ENCODE results near the gene YJEFN3.

The YJEFN3 gene

DNA sequence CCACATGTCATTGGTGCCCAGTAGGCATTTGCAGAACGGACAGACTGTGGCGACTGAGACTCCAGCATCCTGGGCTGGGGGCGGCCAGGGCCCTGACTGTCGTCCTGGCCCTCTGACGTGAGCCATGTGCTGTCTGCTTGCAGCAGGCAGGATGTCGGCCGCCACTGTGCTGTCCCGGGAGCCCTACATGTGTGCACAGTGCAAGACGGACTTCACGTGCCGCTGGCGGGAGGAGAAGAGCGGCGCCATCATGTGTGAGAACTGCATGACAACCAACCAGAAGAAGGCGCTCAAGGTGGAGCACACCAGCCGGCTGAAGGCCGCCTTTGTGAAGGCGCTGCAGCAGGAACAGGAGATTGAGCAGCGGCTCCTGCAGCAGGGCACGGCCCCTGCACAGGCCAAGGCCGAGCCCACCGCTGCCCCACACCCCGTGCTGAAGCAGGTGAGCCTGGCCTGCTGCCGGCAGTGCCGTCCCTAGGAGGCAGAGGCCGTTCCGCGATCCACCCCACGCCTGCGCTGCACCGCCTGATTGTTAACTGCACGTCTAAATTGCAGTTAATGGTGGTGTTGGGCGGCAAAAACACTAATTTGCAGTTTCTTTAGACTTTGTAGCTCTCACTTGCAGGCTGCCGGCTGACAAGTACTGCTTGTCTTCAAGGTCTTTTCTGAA is 27.6 kb upstream of the YJEFN3 start:
- no peaks in the 10 kb centered on the region for H3K9me3 ChIP-seq (ENCODE audit: control insufficient read depth in 1 of 2, low read length in 2 of 2)
- H3K27ac ChIP-seq (ENCODE audit: low read length): no peak overlapping the region
- H3K36me3 ChIP-seq (ENCODE audit: control insufficient read depth in 1 of 2, insufficient read depth in 2 of 2, low read length in 2 of 2): peaks cover 39 to 86% of the 10 kb centered on the region in 2 donors

DNA sequence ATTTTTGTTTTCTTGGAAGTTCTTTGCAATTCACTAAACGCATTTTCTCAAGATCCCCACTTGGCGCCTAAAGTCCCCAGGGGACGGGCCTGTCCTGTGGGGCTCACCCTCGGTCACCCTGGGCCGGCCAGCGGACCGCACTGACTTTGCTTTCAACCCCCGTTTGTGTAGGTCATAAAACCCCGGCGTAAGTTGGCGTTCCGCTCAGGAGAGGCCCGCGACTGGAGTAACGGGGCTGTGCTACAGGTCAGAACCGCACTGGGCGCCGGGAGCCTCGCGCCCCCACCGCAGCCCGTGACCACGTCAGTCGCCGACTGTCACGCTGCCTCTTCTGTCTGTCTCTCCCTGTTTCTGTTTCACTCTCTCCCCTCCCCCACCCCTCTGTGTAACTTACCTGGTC is 26.9 kb upstream of the YJEFN3 start:
- H3K27ac ChIP-seq (ENCODE audit: low read length): no peak overlapping the region
- peaks cover 33 to 86% of the 10 kb centered on the region in 2 donors for H3K36me3 ChIP-seq (ENCODE audit: control insufficient read depth in 1 of 2, insufficient read depth in 2 of 2, low read length in 2 of 2)
- no peak overlapping the region for H3K4me3 ChIP-seq (ENCODE audit: low read depth in 1 of 2, low read length in 2 of 2)
- no peaks in the 10 kb centered on the region for H3K4me1 ChIP-seq (ENCODE audit: control insufficient read depth in 1 of 2, insufficient read depth in 2 of 2, low read length in 2 of 2)
- no peaks in the 10 kb centered on the region for H3K9me3 ChIP-seq (ENCODE audit: control insufficient read depth in 1 of 2, low read length in 2 of 2)
- H3K27me3 ChIP-seq (ENCODE audit: low read depth, low read length): no peaks in the 10 kb centered on the region

More for the DNA sequence above, 27.6 kb upstream of the YJEFN3 start:
- H3K4me3 ChIP-seq (ENCODE audit: low read depth in 1 of 2, low read length in 2 of 2): no peak overlapping the region
- no peaks in the 10 kb centered on the region for H3K27me3 ChIP-seq (ENCODE audit: low read depth, low read length)
- H3K4me1 ChIP-seq (ENCODE audit: control insufficient read depth in 1 of 2, insufficient read depth in 2 of 2, low read length in 2 of 2): no peaks in the 10 kb centered on the region

DNA sequence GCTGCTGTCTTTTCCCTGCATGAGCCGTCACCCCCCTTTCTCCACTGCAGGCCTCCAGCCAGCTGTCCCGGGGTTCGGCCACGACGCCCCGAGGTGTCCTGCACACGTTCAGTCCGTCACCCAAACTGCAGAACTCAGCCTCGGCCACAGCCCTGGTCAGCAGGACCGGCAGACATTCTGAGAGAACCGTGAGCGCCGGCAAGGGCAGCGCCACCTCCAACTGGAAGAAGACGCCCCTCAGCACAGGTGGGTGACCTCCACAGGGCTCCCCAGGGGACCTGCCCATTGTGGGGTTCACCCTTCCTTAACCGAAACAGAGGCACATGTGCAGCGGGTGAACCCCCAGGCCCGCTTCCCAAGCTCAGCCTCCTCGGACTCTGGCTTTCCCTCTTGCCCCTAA is 26.4 kb upstream of the YJEFN3 start:
- Histone ChIP-seq H3K27ac (ENCODE audit: low read length) (no peak overlapping the region), H3K4me3 (ENCODE audit: low read depth in 1 of 2, low read length in 2 of 2) (no peak overlapping the region), H3K27me3 (ENCODE audit: low read depth, low read length) (no peaks in the 10 kb centered on the region), H3K9me3 (ENCODE audit: control insufficient read depth in 1 of 2, low read length in 2 of 2) (no peaks in the 10 kb centered on the region), H3K4me1 (ENCODE audit: control insufficient read depth in 1 of 2, insufficient read depth in 2 of 2, low read length in 2 of 2) (no peaks in the 10 kb centered on the region), H3K36me3 (ENCODE audit: control insufficient read depth in 1 of 2, insufficient read depth in 2 of 2, low read length in 2 of 2) (peaks cover 35 to 86% of the 10 kb centered on the region in 2 donors)

DNA sequence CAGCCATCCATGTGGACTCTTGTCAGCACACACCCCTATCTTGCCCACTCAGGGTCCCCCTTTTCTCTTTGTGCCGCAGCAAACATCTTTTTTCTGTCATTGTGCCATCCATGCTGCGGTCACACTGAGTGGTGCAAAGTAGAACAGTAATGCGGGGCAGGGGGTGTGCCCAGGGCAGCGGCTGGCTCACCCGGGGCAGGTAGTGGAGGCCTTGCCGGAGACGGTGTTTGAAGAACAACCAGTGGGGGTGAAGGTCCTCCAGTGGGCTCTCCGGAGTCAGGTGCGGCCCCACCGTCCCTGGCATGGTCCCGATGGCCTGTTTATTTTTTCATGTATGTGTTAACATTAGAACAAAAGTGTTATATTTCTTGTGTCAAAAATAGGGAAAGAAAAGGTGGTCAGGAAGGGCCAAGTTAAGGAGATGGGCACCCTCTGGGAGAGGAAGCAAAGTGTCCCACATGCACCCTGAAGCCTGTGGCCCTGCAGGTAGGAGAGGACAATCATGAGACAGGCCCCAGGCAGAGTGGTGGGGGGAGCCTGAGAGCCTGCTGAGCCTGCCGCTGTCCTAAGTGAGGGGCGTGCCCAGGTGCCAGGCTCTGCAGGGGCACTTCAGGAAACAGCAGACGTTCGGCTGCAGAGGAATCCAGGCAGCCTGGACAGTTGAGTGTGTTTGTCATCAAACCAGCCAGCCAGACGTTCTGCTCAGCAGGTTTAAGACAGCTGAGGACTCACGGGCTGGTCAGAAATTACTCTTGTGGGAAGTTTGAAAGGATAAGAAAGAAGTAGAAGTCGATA is 25.7 kb upstream of the YJEFN3 start:
- H3K4me1 ChIP-seq (ENCODE audit: control insufficient read depth in 1 of 2, insufficient read depth in 2 of 2, low read length in 2 of 2): no peaks in the 10 kb centered on the region
- no peaks in the 10 kb centered on the region for H3K27me3 ChIP-seq (ENCODE audit: low read depth, low read length)
- H3K36me3 ChIP-seq (ENCODE audit: control insufficient read depth in 1 of 2, insufficient read depth in 2 of 2, low read length in 2 of 2): peaks cover 40 to 86% of the 10 kb centered on the region in 2 donors
- H3K27ac ChIP-seq (ENCODE audit: low read length): no peak overlapping the region
- H3K4me3 ChIP-seq (ENCODE audit: low read depth in 1 of 2, low read length in 2 of 2): no peak overlapping the region
- H3K9me3 ChIP-seq (ENCODE audit: control insufficient read depth in 1 of 2, low read length in 2 of 2): no peaks in the 10 kb centered on the region

DNA sequence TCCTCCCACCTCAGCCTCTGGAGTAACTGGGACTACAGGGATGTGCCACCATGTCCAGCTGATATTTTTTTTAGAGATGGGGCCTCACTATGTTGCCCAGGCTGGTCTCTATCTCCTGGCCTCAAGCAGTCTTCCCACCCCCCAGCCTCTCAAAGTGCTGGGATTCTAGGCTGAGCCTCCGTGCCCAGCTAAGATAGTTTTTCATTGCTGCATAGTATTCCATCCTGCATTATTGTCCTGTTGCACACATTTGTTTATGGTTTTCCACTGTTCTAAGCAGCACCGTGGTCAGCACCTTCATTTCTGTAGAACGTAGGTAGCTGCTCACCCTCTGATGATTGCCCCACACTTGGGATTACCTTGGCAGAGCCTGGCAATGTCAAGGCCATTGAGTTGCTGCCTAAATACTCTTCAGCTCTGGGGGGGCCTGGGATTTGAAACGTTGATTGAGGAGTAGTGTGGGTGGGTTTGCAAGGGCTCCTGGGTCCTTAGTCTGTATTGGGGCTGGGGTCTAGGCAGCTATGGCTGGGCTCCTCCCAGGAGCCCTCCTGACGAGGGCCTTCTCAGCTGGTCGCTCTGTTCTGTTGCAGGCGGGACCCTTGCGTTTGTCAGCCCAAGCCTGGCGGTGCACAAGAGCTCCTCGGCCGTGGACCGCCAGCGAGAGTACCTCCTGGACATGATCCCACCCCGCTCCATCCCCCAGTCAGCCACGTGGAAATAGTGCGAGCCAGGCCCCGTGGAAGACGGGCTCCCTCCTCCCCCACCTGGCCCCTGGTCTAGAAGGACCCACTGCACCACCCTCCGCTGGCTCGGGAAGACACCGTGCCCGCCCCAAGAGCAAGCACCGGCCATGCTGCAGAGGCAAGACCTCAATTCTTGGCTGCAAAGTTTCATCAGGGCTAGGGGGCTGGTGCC is 23.7 kb upstream of the YJEFN3 start:
- Histone ChIP-seq H3K4me1 (ENCODE audit: control insufficient read depth in 1 of 2, insufficient read depth in 2 of 2, low read length in 2 of 2) (no peaks in the 10 kb centered on the region), H3K36me3 (ENCODE audit: control insufficient read depth in 1 of 2, insufficient read depth in 2 of 2, low read length in 2 of 2) (peaks cover 38 to 68% of the 10 kb centered on the region in 2 donors), H3K27me3 (ENCODE audit: low read depth, low read length) (no peaks in the 10 kb centered on the region), H3K4me3 (ENCODE audit: low read depth in 1 of 2, low read length in 2 of 2) (no peak overlapping the region), H3K27ac (ENCODE audit: low read length) (no peak overlapping the region), H3K9me3 (ENCODE audit: control insufficient read depth in 1 of 2, low read length in 2 of 2) (no peaks in the 10 kb centered on the region)

DNA sequence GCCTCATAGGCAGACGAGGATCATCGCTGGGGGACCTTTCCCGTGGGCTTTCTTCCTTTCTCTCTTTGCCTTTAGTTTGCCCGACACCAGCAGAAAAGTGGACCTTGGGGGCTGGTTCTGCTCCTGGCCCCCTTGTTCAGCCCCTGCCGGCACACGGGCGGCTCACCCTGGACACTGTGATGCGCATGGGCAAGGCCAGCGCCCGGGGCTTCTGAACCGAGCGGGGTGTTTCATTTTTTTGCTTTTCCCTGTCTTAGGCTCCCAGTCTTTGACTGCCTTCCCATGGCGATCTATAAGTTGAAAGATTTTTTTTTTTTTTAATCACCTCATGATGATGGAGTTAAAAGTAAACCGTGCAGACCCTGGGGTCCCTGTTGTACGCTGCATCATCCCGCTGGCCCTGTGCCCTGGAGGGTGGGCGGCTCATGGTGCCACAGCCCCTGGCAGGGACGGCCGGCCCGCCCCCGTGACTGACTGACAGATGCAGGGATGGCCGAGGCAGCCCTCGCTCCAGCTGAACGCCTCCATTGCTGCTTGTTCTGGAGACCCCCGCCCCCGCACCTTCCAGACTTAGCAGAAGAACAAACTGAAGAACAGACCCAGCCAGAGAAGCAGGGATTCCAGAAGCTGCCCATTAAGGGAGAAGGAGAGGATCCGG is 22.9 kb upstream of the YJEFN3 start:
- Histone ChIP-seq H3K4me1 (ENCODE audit: control insufficient read depth in 1 of 2, insufficient read depth in 2 of 2, low read length in 2 of 2) (no peaks in the 10 kb centered on the region), H3K9me3 (ENCODE audit: control insufficient read depth in 1 of 2, low read length in 2 of 2) (no peaks in the 10 kb centered on the region), H3K36me3 (ENCODE audit: control insufficient read depth in 1 of 2, insufficient read depth in 2 of 2, low read length in 2 of 2) (peaks cover 31 to 60% of the 10 kb centered on the region in 2 donors), H3K27me3 (ENCODE audit: low read depth, low read length) (no peaks in the 10 kb centered on the region), H3K27ac (ENCODE audit: low read length) (no peak overlapping the region), H3K4me3 (ENCODE audit: low read depth in 1 of 2, low read length in 2 of 2) (no peak overlapping the region)

DNA sequence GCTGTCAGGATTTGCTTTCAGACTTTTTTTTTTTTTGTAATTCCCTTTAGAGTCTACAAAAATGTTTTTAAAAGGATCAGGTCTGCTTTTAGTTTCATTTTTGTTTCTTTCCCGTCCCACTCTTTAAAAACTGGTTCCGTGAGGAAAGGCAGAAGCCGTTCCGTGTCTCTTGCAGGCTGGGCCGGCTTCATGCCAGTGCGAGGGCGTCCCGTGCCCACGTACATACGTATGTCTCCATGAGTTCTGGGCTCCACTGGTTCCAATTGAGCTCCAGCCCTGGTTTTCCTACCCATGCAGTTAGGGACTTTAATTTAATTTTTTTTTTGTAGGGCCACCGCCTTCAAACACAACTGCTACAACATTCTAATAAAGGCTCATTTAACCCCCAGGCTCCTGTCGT is 22.1 kb upstream of the YJEFN3 start:
- H3K36me3 ChIP-seq (ENCODE audit: control insufficient read depth in 1 of 2, insufficient read depth in 2 of 2, low read length in 2 of 2): peaks cover 27 to 52% of the 10 kb centered on the region in 2 donors
- no peaks in the 10 kb centered on the region for H3K9me3 ChIP-seq (ENCODE audit: control insufficient read depth in 1 of 2, low read length in 2 of 2)
- no peak overlapping the region for H3K4me3 ChIP-seq (ENCODE audit: low read depth in 1 of 2, low read length in 2 of 2)
- H3K4me1 ChIP-seq (ENCODE audit: control insufficient read depth in 1 of 2, insufficient read depth in 2 of 2, low read length in 2 of 2): no peaks in the 10 kb centered on the region
- H3K27ac ChIP-seq (ENCODE audit: low read length): no peak overlapping the region
- no peaks in the 10 kb centered on the region for H3K27me3 ChIP-seq (ENCODE audit: low read depth, low read length)

DNA sequence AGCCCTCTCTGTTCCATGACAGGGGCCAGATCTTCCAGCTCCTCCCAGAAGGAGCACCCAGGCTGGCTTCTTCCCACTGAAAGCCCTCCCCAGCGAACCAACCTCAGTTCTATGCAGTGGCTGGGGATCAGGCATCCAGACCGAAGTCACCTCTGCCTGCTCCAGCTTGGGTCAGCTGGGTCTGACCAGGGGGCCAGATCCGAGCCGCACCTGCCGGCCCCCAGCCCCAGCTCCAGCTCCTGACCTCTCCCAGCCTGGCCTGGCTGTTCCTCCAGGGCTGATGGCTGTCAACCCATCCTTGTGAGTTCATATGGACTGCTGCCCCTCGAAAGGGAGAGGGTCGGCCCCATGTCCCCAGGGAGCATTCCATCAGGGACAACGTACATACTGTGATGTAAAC is 21.4 kb upstream of the YJEFN3 start:
- H3K36me3 ChIP-seq (ENCODE audit: control insufficient read depth in 1 of 2, insufficient read depth in 2 of 2, low read length in 2 of 2): peaks cover 20 to 44% of the 10 kb centered on the region in 2 donors
- H3K27me3 ChIP-seq (ENCODE audit: low read depth, low read length): no peaks in the 10 kb centered on the region
- H3K27ac ChIP-seq (ENCODE audit: low read length): no peak overlapping the region
- H3K4me1 ChIP-seq (ENCODE audit: control insufficient read depth in 1 of 2, insufficient read depth in 2 of 2, low read length in 2 of 2): no peaks in the 10 kb centered on the region
- no peaks in the 10 kb centered on the region for H3K9me3 ChIP-seq (ENCODE audit: control insufficient read depth in 1 of 2, low read length in 2 of 2)
- no peak overlapping the region for H3K4me3 ChIP-seq (ENCODE audit: low read depth in 1 of 2, low read length in 2 of 2)

DNA sequence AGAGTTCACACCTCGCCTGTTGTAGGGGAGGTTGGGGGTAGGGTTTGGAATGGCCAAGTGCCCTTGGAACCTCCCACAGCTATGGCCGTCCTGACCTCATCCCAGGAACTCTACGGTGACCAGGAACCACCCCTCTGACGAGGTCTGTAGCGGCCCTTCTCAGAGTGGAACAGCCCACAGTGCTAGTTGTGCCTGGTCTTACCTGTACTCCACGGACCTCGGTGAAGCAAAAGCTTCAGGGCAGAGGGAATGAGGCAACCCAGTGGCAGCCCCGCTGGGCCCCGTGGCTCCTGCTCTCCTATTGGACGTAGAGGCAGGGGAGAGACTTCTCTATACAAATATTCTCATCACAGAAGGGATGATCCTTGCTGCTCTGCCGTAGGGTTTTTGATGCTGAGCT is 20.5 kb upstream of the YJEFN3 start:
- Histone ChIP-seq H3K27ac (ENCODE audit: low read length) (no peak overlapping the region), H3K36me3 (ENCODE audit: control insufficient read depth in 1 of 2, insufficient read depth in 2 of 2, low read length in 2 of 2) (peaks cover 14 to 36% of the 10 kb centered on the region in 2 donors), H3K4me3 (ENCODE audit: low read depth in 1 of 2, low read length in 2 of 2) (no peak overlapping the region), H3K4me1 (ENCODE audit: control insufficient read depth in 1 of 2, insufficient read depth in 2 of 2, low read length in 2 of 2) (no peaks in the 10 kb centered on the region), H3K27me3 (ENCODE audit: low read depth, low read length) (no peaks in the 10 kb centered on the region), H3K9me3 (ENCODE audit: control insufficient read depth in 1 of 2, low read length in 2 of 2) (no peaks in the 10 kb centered on the region)

DNA sequence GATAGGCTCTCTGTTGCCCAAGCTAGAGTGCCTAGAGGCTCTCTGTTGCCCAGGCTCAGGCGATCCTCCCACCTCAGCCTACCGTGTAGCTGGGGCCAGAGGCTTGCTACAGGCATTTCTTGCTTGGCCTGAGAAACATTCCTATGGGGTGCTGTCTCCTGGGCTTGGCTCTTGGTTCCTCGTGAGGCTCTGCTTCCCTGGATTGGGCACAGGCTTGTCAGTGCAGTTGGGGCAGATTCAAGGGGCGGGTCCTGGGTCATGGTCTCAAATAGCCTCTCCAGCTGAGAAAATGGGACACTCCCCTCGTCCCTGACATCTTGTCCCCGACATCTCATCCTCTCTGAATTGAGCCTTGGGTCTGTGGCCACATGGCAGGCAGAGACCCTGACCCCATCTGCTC is 18.3 kb upstream of the YJEFN3 start:
- Histone ChIP-seq H3K36me3 (ENCODE audit: control insufficient read depth in 1 of 2, insufficient read depth in 2 of 2, low read length in 2 of 2) (peaks cover 11 to 24% of the 10 kb centered on the region in 2 donors), H3K27ac (ENCODE audit: low read length) (no peak overlapping the region), H3K4me3 (ENCODE audit: low read depth in 1 of 2, low read length in 2 of 2) (no peak overlapping the region), H3K4me1 (ENCODE audit: control insufficient read depth in 1 of 2, insufficient read depth in 2 of 2, low read length in 2 of 2) (peaks cover 0 to 9% of the 10 kb centered on the region in 2 donors), H3K9me3 (ENCODE audit: control insufficient read depth in 1 of 2, low read length in 2 of 2) (no peaks in the 10 kb centered on the region), H3K27me3 (ENCODE audit: low read depth, low read length) (no peaks in the 10 kb centered on the region)

Measured in muscle layer of duodenum (tissue), 2 donors.